WTC11 (cell line): ENCODE measurements around the gene MED23. TPM values are rescaled to one million over a fixed set of nuclear protein-coding genes. Genes with fewer than 3 reads are reported as not detected.

ENCODE experiments used
- ATAC-seq: fragments of 200-7000 bp; cut with Tn5 transposase; 2 replicates; pipeline ENCODE4 v1.10.0; 2021; ENCODE audit warnings: mild to moderate bottlenecking, moderate library complexity
- CTCF ChIA-PET: fragments of 300-600 bp; sonication (Branson Sonifier 250); formaldehyde crosslinking; loops from one replicate; lab custom pipeline; 2021; ENCODE audit warnings: antibody characterized with exemption; lab: Charles Lee
- POLR2A ChIA-PET: fragments of 350-600 bp; sonication (Branson Sonifier 250); formaldehyde crosslinking; loops from one replicate; lab custom pipeline; 2021; ENCODE audit warnings: antibody characterized with exemption; lab: Charles Lee
- DNase-seq: peaks from one replicate; pipeline ENCODE4 v3.0.0; 2021; ENCODE audit warnings: low spot score
- H3K27ac Mint-ChIP-seq: 2 replicates; pipeline ENCODE4 v1.8.0; 2021; ENCODE audit warnings: mixed read lengths
- H3K27me3 Mint-ChIP-seq: 2 replicates; pipeline ENCODE4 v1.8.0; 2021; ENCODE audit warnings: low read depth, mild to moderate bottlenecking, moderate library complexity, mixed read lengths
- H3K36me3 Mint-ChIP-seq: 2 replicates; pipeline ENCODE4 v1.8.0; 2021; ENCODE audit warnings: mixed read lengths
- H3K4me1 Mint-ChIP-seq: 2 replicates; pipeline ENCODE4 v1.8.0; 2022; ENCODE audit warnings: mixed read lengths
- H3K4me3 Mint-ChIP-seq: 2 replicates; pipeline ENCODE4 v1.8.0; 2021; ENCODE audit warnings: mild to moderate bottlenecking, moderate library complexity, mixed read lengths
- H3K9me3 Mint-ChIP-seq: 2 replicates; pipeline ENCODE4 v1.8.0; 2021; ENCODE audit warnings: mixed read lengths
- ARID4B ChIP-seq: sonication (generic); formaldehyde crosslinking; IDR thresholded peaks from 2 replicates; pipeline ENCODE4 v1.8.0; 2023; ENCODE audit warnings: missing genetic modification reagents, mild to moderate bottlenecking, borderline replicate concordance
- ATF1 ChIP-seq: sonication (generic); formaldehyde crosslinking; IDR thresholded peaks from 2 replicates; pipeline ENCODE4 v1.8.1; 2023; ENCODE audit warnings: mild to moderate bottlenecking, moderate library complexity, missing genetic modification reagents
- CTCF ChIP-seq: fragments of 200-600 bp; IDR thresholded peaks from 2 replicates; pipeline ENCODE4 v1.8.0; 2022; ENCODE audit warnings: antibody characterized with exemption
- E2F5 ChIP-seq: sonication (generic); formaldehyde crosslinking; IDR thresholded peaks from 2 replicates; pipeline ENCODE4 v1.8.1; 2022; ENCODE audit warnings: mild to moderate bottlenecking, moderate library complexity, missing genetic modification reagents
- ELF4 ChIP-seq: sonication (generic); formaldehyde crosslinking; IDR thresholded peaks from 2 replicates; pipeline ENCODE4 v1.8.1; 2022; ENCODE audit warnings: low read depth, mild to moderate bottlenecking, moderate library complexity, missing genetic modification reagents
- ESRRA ChIP-seq: sonication (generic); formaldehyde crosslinking; IDR thresholded peaks from 2 replicates; pipeline ENCODE4 v1.8.1; 2022; ENCODE audit warnings: mild to moderate bottlenecking, missing genetic modification reagents, borderline replicate concordance
- FOXK1 ChIP-seq: sonication (generic); formaldehyde crosslinking; IDR thresholded peaks from 2 replicates; pipeline ENCODE4 v1.8.0; 2022; ENCODE audit warnings: mild to moderate bottlenecking, moderate library complexity, missing genetic modification reagents
- FOXP4 ChIP-seq: sonication (generic); formaldehyde crosslinking; IDR thresholded peaks from 2 replicates; pipeline ENCODE4 v1.8.0; 2022; ENCODE audit warnings: mild to moderate bottlenecking, missing genetic modification reagents
- GABPB1 ChIP-seq: sonication (generic); formaldehyde crosslinking; IDR thresholded peaks from 2 replicates; pipeline ENCODE4 v1.8.1; 2023; ENCODE audit warnings: mild to moderate bottlenecking, missing genetic modification reagents
- HMGA2 ChIP-seq: fragments of 250-450 bp; sonication (Bioruptor Pico); IDR thresholded peaks from 2 replicates; pipeline ENCODE4 v1.4.0; 2021; ENCODE audit warnings: mild to moderate bottlenecking, moderate library complexity
- HMGXB4 ChIP-seq: sonication (generic); formaldehyde crosslinking; IDR thresholded peaks from 2 replicates; pipeline ENCODE4 v1.8.1; 2023; ENCODE audit warnings: mild to moderate bottlenecking, moderate library complexity, missing genetic modification reagents
- KAT7 ChIP-seq: sonication (generic); formaldehyde crosslinking; IDR thresholded peaks from 2 replicates; pipeline ENCODE4 v1.8.1; 2023; ENCODE audit warnings: missing genetic modification reagents, mild to moderate bottlenecking, borderline replicate concordance
- MXD4 ChIP-seq: fragments of 250-450 bp; sonication (Bioruptor Pico); IDR thresholded peaks from 2 replicates; pipeline ENCODE4 v1.8.0; 2021; ENCODE audit warnings: mild to moderate bottlenecking, moderate library complexity, borderline replicate concordance
- PRDM15 ChIP-seq: sonication (generic); formaldehyde crosslinking; IDR thresholded peaks from 2 replicates; pipeline ENCODE4 v1.8.0; 2022; ENCODE audit warnings: missing genetic modification reagents
- STAT6 ChIP-seq: sonication (generic); formaldehyde crosslinking; conservative IDR thresholded peaks from 2 replicates; pipeline ENCODE4 v1.8.1; 2023; ENCODE audit warnings: mild to moderate bottlenecking, low read depth, missing genetic modification reagents, moderate library complexity
- TEAD4 ChIP-seq: sonication (generic); formaldehyde crosslinking; IDR thresholded peaks from 2 replicates; pipeline ENCODE4 v1.8.0; 2022; ENCODE audit warnings: mild to moderate bottlenecking, missing genetic modification reagents
- TP53 ChIP-seq: sonication (generic); formaldehyde crosslinking; IDR thresholded peaks from 2 replicates; pipeline ENCODE4 v1.8.1; 2023; ENCODE audit warnings: mild to moderate bottlenecking, missing genetic modification reagents
- ZBTB21 ChIP-seq: sonication (generic); formaldehyde crosslinking; IDR thresholded peaks from 2 replicates; pipeline ENCODE4 v1.8.1; 2023; ENCODE audit warnings: mild to moderate bottlenecking, missing genetic modification reagents, borderline replicate concordance
- ZNF232 ChIP-seq: sonication (generic); formaldehyde crosslinking; IDR thresholded peaks from 2 replicates; pipeline ENCODE4 v1.8.0; 2022; ENCODE audit warnings: mild to moderate bottlenecking, missing genetic modification reagents
- ZNF671 ChIP-seq: fragments of 250-450 bp; sonication (Bioruptor Pico); IDR thresholded peaks from 2 replicates; pipeline ENCODE4 v1.8.0; 2021; ENCODE audit warnings: mild to moderate bottlenecking
- total RNA-seq: library from RNA; stranded (reverse); gene quantifications from 3 replicates; pipeline ENCODE4 v1.2.3, GENCODE V29; 2021

Gene MED23
- total RNA-seq, 1 experiment from 2014 or later, result 19.0 TPM

- no peak for TF ChIP-seq STAT6 (CRISPR knock-in tag)
- TF ChIP-seq ELF4 (CRISPR knock-in tag), result no peak
- no peak for TF ChIP-seq TEAD4 (CRISPR knock-in tag)
- TF ChIP-seq MXD4, result no peak
These were observed 26.3 kb upstream of the MED23 start (continued) for GRCh38 chr6:131654326-131654725.

- ATAC-seq, result no peak
- Mint-ChIP-seq H3K27ac (no peak overlapping the region), H3K4me3 (no peak overlapping the region), H3K9me3 (no peaks in the 10 kb centered on the region), H3K36me3 (no peaks in the 10 kb centered on the region), H3K4me1 (no peaks in the 10 kb centered on the region), H3K27me3 (peaks cover 37% of the 10 kb centered on the region)
- POLR2A ChIA-PET, result no interaction called here
- CTCF ChIA-PET, result interaction anchor here (0.8 to 1.8 kb wide), 2 partner anchors 25 to 628 kb away, joined by 3 to 9 read pairs; partner anchors contain the start of gene MED23
- DNase-seq, result no peak
- no peak for TF ChIP-seq E2F5 (CRISPR knock-in tag)
- TF ChIP-seq FOXP4 (CRISPR knock-in tag), result no peak
- no peak for TF ChIP-seq FOXK1 (CRISPR knock-in tag)
- TF ChIP-seq TP53, result no peak
- TF ChIP-seq CTCF, result no peak
- no peak for TF ChIP-seq ATF1
- TF ChIP-seq PRDM15, result no peak
- no peak for TF ChIP-seq KAT7 (CRISPR knock-in tag)
- no peak for TF ChIP-seq ZBTB21 (CRISPR knock-in tag)
- no peak for TF ChIP-seq ARID4B (CRISPR knock-in tag)
- TF ChIP-seq ZNF232 (CRISPR knock-in tag), result no peak
- no peak for TF ChIP-seq GABPB1
- no peak for TF ChIP-seq HMGA2 (CRISPR knock-in tag)
- no peak for TF ChIP-seq ZNF671
- TF ChIP-seq ESRRA (CRISPR knock-in tag), result no peak
- TF ChIP-seq HMGXB4 (CRISPR knock-in tag), result no peak
These were observed 24.4 kb upstream of the MED23 start for GRCh38 chr6:131652472-131652871.
